ENCODE data around the gene ANKLE2. TPM values are rescaled to one million over a fixed set of nuclear protein-coding genes. Genes with fewer than 3 reads are reported as not detected.
A peak's percentile ranks its signal among the peaks of the same experiment; 100 is the strongest.
"Not testable (repeated sequence)": the region's sequence is repeated elsewhere in the genome, so short reads cannot be mapped to it uniquely, and the experiment has no call there.

ANKLE2 gene
- total RNA-seq, 1 experiment from 2014 or later, result 42.9 TPM

- no peak for DNase-seq (ENCODE audit: low read depth)
Observed at GRCh38 chr12:132719954-132720324, 41.7 kb downstream of the ANKLE2 start.

GRCh38 chr12:132719141-132719953 lies 42.3 kb downstream of the ANKLE2 start:
- no peak for DNase-seq (ENCODE audit: low read depth)

GRCh38 chr12:132718644-132719043 lies 43.0 kb downstream of the ANKLE2 start:
- DNase-seq (ENCODE audit: low read depth), result no peak

- no peak for DNase-seq (ENCODE audit: low read depth)
Observed at GRCh38 chr12:132717531-132718387, 43.9 kb downstream of the ANKLE2 start.

GRCh38 chr12:132717011-132717410 lies 44.6 kb downstream of the ANKLE2 start:
- DNase-seq (ENCODE audit: low read depth), result no peak

GRCh38 chr12:132716356-132716755 lies 45.3 kb downstream of the ANKLE2 start:
- no peak for DNase-seq (ENCODE audit: low read depth)

- DNase-seq (ENCODE audit: low read depth), result no peak
Observed at GRCh38 chr12:132715874-132716273, 45.8 kb downstream of the ANKLE2 start.

- no peak for DNase-seq (ENCODE audit: low read depth)
Observed at GRCh38 chr12:132713123-132713522, 48.5 kb downstream of the ANKLE2 start.

- no peak for DNase-seq (ENCODE audit: low read depth)
Observed at GRCh38 chr12:132711080-132711843, 50.4 kb downstream of the ANKLE2 start.

- peak; percentile 74 for DNase-seq (ENCODE audit: low read depth)
Observed at GRCh38 chr12:132710405-132711079, 51.1 kb downstream of the ANKLE2 start, which contains the start of gene PGAM5. PGAM5 (plus strand) TSS chr12:132710842; CDS start chr12:132710877, 35 bp downstream.

- no peak for DNase-seq (ENCODE audit: low read depth)
Observed at GRCh38 chr12:132710043-132710404, 51.6 kb downstream of the ANKLE2 start.

- DNase-seq (ENCODE audit: low read depth), result no peak
Observed at GRCh38 chr12:132708150-132708549, 53.5 kb downstream of the ANKLE2 start.

- no peak for DNase-seq (ENCODE audit: low read depth)
Observed at GRCh38 chr12:132707241-132707640, 54.4 kb downstream of the ANKLE2 start.

GRCh38 chr12:132703641-132704040 lies 58.0 kb downstream of the ANKLE2 start:
- DNase-seq (ENCODE audit: low read depth), result no peak

- DNase-seq (ENCODE audit: low read depth), result no peak
Observed at GRCh38 chr12:132702640-132703039, 59.0 kb downstream of the ANKLE2 start.

- DNase-seq (ENCODE audit: low read depth), result no peak
Observed at GRCh38 chr12:132700212-132700822, 61.3 kb downstream of the ANKLE2 start.

GRCh38 chr12:132698341-132698740 lies 63.3 kb downstream of the ANKLE2 start:
- no peak for DNase-seq (ENCODE audit: low read depth)

GRCh38 chr12:132695431-132695830 lies 66.2 kb downstream of the ANKLE2 start:
- no peak for DNase-seq (ENCODE audit: low read depth)

- not testable (repeated sequence) for DNase-seq (ENCODE audit: low read depth)
Observed at GRCh38 chr12:132694888-132695287, 66.7 kb downstream of the ANKLE2 start.

GRCh38 chr12:132692030-132692429 lies 69.6 kb downstream of the ANKLE2 start:
- not testable (repeated sequence) for DNase-seq (ENCODE audit: low read depth)

- DNase-seq (ENCODE audit: low read depth), result no peak
Observed at GRCh38 chr12:132690112-132690511, 71.5 kb downstream of the ANKLE2 start.
